Smooth muscle cell (in vitro differentiated cells): ENCODE measurements around the gene BLM. TPM values are rescaled to one million over a fixed set of nuclear protein-coding genes. Genes with fewer than 3 reads are reported as not detected.

ENCODE experiments used
- DNase-seq: peaks from one replicate; lab custom pipeline; 2025; ENCODE audit not compliant: unreplicated experiment; lab: John Stamatoyannopoulos, UW
- H2AFZ ChIP-seq: fragments of 200-600 bp; sonication (generic); 2 replicates; pipeline ENCODE4 v1.6.0; 2016; ENCODE audit warnings: antibody characterized with exemption, low read depth, mild to moderate bottlenecking
- H3F3A ChIP-seq: fragments of 200-600 bp; sonication (generic); 2 replicates; pipeline ENCODE4 v1.6.0; 2017; ENCODE audit warnings: antibody characterized with exemption, low read depth
- H3K27ac ChIP-seq: fragments of 200-600 bp; sonication (generic); 2 replicates; pipeline ENCODE4 v1.5.1; 2016; ENCODE audit warnings: low read depth, mild to moderate bottlenecking
- H3K27me3 ChIP-seq: fragments of 200-600 bp; sonication (generic); 2 replicates; pipeline ENCODE4 v1.6.1; 2016; ENCODE audit warnings: low read depth, mild to moderate bottlenecking
- H3K36me3 ChIP-seq: fragments of 200-600 bp; sonication (generic); 2 replicates; pipeline ENCODE4 v1.5.1; 2016; ENCODE audit warnings: low read depth
- H3K4me1 ChIP-seq: fragments of 200-600 bp; sonication (generic); 2 replicates; pipeline ENCODE4 v1.5.1; 2016; ENCODE audit warnings: low read depth
- H3K4me2 ChIP-seq: fragments of 200-600 bp; sonication (generic); 2 replicates; pipeline ENCODE4 v1.6.0; 2016; ENCODE audit warnings: mild to moderate bottlenecking
- H3K4me3 ChIP-seq: fragments of 200-600 bp; sonication (generic); 2 replicates; pipeline ENCODE4 v1.5.1; 2016; ENCODE audit warnings: mild to moderate bottlenecking
- H3K79me2 ChIP-seq: fragments of 200-600 bp; sonication (generic); 2 replicates; pipeline ENCODE4 v1.6.0; 2016; ENCODE audit warnings: low read depth, mild to moderate bottlenecking
- H3K9ac ChIP-seq: fragments of 200-600 bp; sonication (generic); 2 replicates; pipeline ENCODE4 v1.6.0; 2016; ENCODE audit warnings: low read depth
- H3K9me3 ChIP-seq: fragments of 200-600 bp; sonication (generic); replicated peaks from 2 replicates; pipeline ENCODE4 v1.5.1; 2016; ENCODE audit warnings: low read depth
- H4K20me1 ChIP-seq: fragments of 200-600 bp; sonication (generic); 2 replicates; pipeline ENCODE4 v1.6.0; 2016; ENCODE audit warnings: low read depth
- WGBS: methylation state at CpG from one replicate; pipeline ENCODE4 v1.1.7; 2016; ENCODE audit warnings: low lambda C conversion rate; 5-methylcytosine and 5-hydroxymethylcytosine counted together
- polyA plus RNA-seq: library from polyadenylated mRNA; unstranded; fragments of >200 nt; fragmentation: Nextera tagmentation; extraction: Ambion mirVana; gene quantifications from 2 replicates; pipeline ENCODE4 v1.2.1, GENCODE V29; 2016
- total RNA-seq: library from RNA; depleted of rRNA; stranded (reverse); fragments of >200 nt; gene quantifications from 2 replicates; pipeline ENCODE4 v1.2.3, GENCODE V29; 2014
- TF ChIP-seq, protein P1 (sequence below): fragments of 200-600 bp; sonication (generic); IDR thresholded peaks from 2 replicates; pipeline ENCODE4 v1.5.1; 2017; ENCODE audit warnings: borderline replicate concordance, mild to moderate bottlenecking, antibody characterized with exemption; ENCODE audit not compliant: insufficient read depth, poor library complexity, severe bottlenecking

Gene BLM
- total and polyA plus RNA-seq, 2 experiments from 2014 or later = 3.1 to 4.9 TPM

DNA sequence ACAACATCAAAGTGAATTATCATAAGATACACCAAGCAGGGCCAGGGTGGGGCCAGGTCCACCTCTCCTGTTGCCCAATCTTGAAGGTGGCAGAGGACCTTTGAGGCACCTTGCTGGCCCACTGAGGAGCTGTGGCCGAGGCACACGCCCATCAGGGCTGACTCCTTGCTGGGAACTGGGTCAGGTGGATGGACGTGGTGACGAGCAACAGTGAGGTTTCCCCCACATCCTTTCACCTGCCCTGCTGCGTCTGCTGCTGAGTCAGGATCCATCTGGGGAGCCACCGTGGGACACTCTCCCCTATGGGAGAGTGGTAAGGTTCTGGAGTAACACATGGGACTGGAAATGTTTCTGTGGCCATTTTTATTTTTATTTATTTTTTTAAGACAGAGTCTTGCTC, 134.0 kb downstream of the BLM start:
- Histone ChIP-seq H3K9me3 (no peaks in the 10 kb centered on the region), H4K20me1 (no peaks in the 10 kb centered on the region), H3K79me2 (no peaks in the 10 kb centered on the region), H2AFZ (no peak overlapping the region), H3K9ac (no peak overlapping the region), H3K4me3 (no peak overlapping the region), H3F3A (peaks cover 6% of the 10 kb centered on the region), H3K27ac (no peak overlapping the region), H3K36me3 (no peaks in the 10 kb centered on the region), H3K27me3 (no peaks in the 10 kb centered on the region), H3K4me2 (no peak overlapping the region), H3K4me1 (no peaks in the 10 kb centered on the region)
- DNase-seq = no peak
- TF ChIP-seq, protein P1, sequence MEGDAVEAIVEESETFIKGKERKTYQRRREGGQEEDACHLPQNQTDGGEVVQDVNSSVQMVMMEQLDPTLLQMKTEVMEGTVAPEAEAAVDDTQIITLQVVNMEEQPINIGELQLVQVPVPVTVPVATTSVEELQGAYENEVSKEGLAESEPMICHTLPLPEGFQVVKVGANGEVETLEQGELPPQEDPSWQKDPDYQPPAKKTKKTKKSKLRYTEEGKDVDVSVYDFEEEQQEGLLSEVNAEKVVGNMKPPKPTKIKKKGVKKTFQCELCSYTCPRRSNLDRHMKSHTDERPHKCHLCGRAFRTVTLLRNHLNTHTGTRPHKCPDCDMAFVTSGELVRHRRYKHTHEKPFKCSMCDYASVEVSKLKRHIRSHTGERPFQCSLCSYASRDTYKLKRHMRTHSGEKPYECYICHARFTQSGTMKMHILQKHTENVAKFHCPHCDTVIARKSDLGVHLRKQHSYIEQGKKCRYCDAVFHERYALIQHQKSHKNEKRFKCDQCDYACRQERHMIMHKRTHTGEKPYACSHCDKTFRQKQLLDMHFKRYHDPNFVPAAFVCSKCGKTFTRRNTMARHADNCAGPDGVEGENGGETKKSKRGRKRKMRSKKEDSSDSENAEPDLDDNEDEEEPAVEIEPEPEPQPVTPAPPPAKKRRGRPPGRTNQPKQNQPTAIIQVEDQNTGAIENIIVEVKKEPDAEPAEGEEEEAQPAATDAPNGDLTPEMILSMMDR = no peak
- 93% methylated on average over 6 of the region's 6 CpGs for WGBS

DNA sequence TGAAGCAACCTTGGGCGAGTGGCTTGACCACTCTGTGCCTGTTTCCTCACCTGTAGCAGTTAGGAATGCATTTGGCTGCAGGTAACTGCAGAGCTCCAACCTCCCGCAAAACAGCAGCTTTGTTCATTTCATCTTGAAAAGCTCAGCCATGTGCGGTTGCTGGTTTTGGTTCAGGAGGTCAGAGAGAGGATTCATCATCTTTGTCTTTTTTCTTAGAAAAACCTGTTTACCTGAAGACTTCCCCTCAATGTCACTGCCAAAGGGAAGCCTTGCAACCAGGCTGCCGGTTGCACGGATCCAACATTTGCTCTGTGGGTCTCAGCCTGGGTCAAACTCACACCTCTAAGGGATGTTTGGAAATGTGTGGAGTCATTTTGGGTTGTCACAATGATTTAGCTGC, 134.8 kb downstream of the BLM start:
- Histone ChIP-seq H3K4me3 (no peak overlapping the region), H4K20me1 (no peaks in the 10 kb centered on the region), H3K4me2 (no peak overlapping the region), H3K27me3 (no peaks in the 10 kb centered on the region), H3K4me1 (no peaks in the 10 kb centered on the region), H2AFZ (no peak overlapping the region), H3K27ac (no peak overlapping the region), H3F3A (peaks cover 6% of the 10 kb centered on the region), H3K9ac (no peak overlapping the region), H3K36me3 (no peaks in the 10 kb centered on the region), H3K79me2 (no peaks in the 10 kb centered on the region), H3K9me3 (no peaks in the 10 kb centered on the region)
- TF ChIP-seq, protein P1 = no peak
- DNase-seq = no peak
- WGBS = 92% methylated on average over 5 of the region's 5 CpGs

DNA sequence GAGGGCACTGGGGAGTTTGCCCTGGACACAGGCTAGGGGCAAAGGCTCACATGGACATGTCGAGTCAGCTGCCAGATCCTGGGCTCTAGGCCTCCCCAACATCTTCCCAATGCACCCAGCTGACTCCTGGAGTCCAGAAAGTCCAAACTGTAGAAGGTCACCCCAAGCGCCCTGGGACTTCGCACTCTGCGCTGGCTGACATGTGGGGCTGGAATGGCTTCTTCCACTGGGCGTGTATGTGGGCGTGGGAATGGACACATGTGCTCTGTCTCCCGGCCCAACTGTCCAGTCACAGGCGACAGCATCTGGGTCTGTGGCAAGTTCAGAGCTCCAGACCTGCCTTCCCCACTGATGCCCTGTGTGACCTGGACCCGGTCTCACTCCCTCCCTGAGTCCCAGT, 138.0 kb downstream of the BLM start:
- Histone ChIP-seq H3F3A (peaks cover 6% of the 10 kb centered on the region), H3K36me3 (no peaks in the 10 kb centered on the region), H3K4me3 (no peak overlapping the region), H3K9me3 (no peaks in the 10 kb centered on the region), H4K20me1 (no peaks in the 10 kb centered on the region), H3K79me2 (no peaks in the 10 kb centered on the region), H3K4me1 (peaks cover 8% of the 10 kb centered on the region), H3K4me2 (no peak overlapping the region), H2AFZ (no peak overlapping the region), H3K27me3 (no peaks in the 10 kb centered on the region), H3K9ac (no peak overlapping the region), H3K27ac (no peak overlapping the region)
- 85% methylated on average over 9 of the region's 9 CpGs for WGBS
- TF ChIP-seq, protein P1 = no peak
- no peak for DNase-seq

DNA sequence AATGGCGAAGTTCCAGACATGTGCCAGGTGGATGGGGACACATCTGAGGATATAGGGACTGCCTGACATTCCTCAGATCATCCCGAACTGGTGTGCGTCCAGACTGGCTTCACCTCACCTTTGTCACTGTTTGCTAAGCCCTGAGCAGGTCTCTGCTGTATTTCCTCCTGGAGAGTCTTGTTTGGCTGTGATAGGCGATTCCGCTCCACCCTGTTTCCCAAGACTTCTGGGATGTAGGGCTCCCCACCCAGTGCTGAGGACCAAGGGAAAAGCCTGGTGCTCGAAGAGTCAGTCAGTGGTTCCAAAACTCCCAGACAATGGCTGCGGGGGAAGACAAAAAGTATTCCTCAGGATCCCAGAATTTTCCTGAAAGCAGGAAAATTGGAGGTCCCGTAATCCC, 140.2 kb downstream of the BLM start:
- Histone ChIP-seq H3K27me3 (no peaks in the 10 kb centered on the region), H3K27ac (no peak overlapping the region), H3K9ac (no peak overlapping the region), H3K4me2 (no peak overlapping the region), H3K4me1 (peaks cover 8% of the 10 kb centered on the region), H2AFZ (no peak overlapping the region), H3K4me3 (no peak overlapping the region), H3K9me3 (no peaks in the 10 kb centered on the region), H3K36me3 (no peaks in the 10 kb centered on the region), H3K79me2 (no peaks in the 10 kb centered on the region), H4K20me1 (no peaks in the 10 kb centered on the region), H3F3A (peaks cover under 1% of the 10 kb centered on the region)
- 95% methylated on average over 8 of the region's 8 CpGs for whole genome bisulfite sequencing
- TF ChIP-seq, protein P1 = no peak
- DNase-seq = no peak
